GM23338 (cell line): ENCODE measurements around the gene TNFRSF19. TPM values are rescaled to one million over a fixed set of nuclear protein-coding genes. Genes with fewer than 3 reads are reported as not detected.
A peak's percentile ranks its signal among the peaks of the same experiment; 100 is the strongest.

Experiments
- ATAC-seq: fragments of 200-7000 bp; cut with Tn5 transposase; 3 replicates; pipeline ENCODE4 v1.9.1; 2020
- DNase-seq: peaks from one replicate; pipeline ENCODE4 v3.0.0-alpha.2; 2015; ENCODE audit warnings: low spot score
- H2AFZ ChIP-seq: fragments of 200-600 bp; sonication (generic); 2 replicates; pipeline ENCODE4 v1.8.0; 2016; ENCODE audit warnings: antibody characterized with exemption, mild to moderate bottlenecking, moderate library complexity
- H3F3A ChIP-seq: fragments of 200-600 bp; sonication (generic); replicated peaks from 2 replicates; pipeline ENCODE4 v1.8.0; 2017; ENCODE audit warnings: antibody characterized with exemption, mixed run types, low read depth
- H3K27ac ChIP-seq: fragments of 200-600 bp; sonication (generic); 2 replicates; pipeline ENCODE4 v1.6.1; 2016; ENCODE audit warnings: low read depth
- H3K27me3 ChIP-seq: fragments of 200-600 bp; sonication (generic); 2 replicates; pipeline ENCODE4 v1.8.0; 2016; ENCODE audit warnings: mild to moderate bottlenecking, mixed run types, moderate library complexity; ENCODE audit not compliant: insufficient read depth
- H3K36me3 ChIP-seq: fragments of 200-600 bp; sonication (generic); 2 replicates; pipeline ENCODE4 v1.8.0; 2016; ENCODE audit warnings: mild to moderate bottlenecking; ENCODE audit not compliant: insufficient read depth
- H3K4me1 ChIP-seq: fragments of 200-600 bp; sonication (generic); 2 replicates; pipeline ENCODE4 v1.8.0; 2016; ENCODE audit warnings: mild to moderate bottlenecking, moderate library complexity; ENCODE audit not compliant: insufficient read depth
- H3K4me2 ChIP-seq: fragments of 200-600 bp; sonication (generic); 2 replicates; pipeline ENCODE4 v1.7.1; 2017; ENCODE audit warnings: mixed run types
- H3K4me3 ChIP-seq: fragments of 200-600 bp; sonication (generic); 2 replicates; pipeline ENCODE4 v1.6.1; 2016; ENCODE audit warnings: mixed run types
- H3K79me2 ChIP-seq: fragments of 200-600 bp; sonication (generic); replicated peaks from 2 replicates; pipeline ENCODE4 v1.8.0; 2017; ENCODE audit warnings: mild to moderate bottlenecking; ENCODE audit not compliant: insufficient read depth
- H3K9me2 ChIP-seq: fragments of 200-600 bp; sonication (generic); 2 replicates; pipeline ENCODE4 v1.8.0; 2017; ENCODE audit not compliant: insufficient read depth
- H4K20me1 ChIP-seq: fragments of 200-600 bp; sonication (generic); replicated peaks from 2 replicates; pipeline ENCODE4 v1.8.0; 2017; ENCODE audit warnings: mild to moderate bottlenecking; ENCODE audit not compliant: insufficient read depth
- H3K27ac Mint-ChIP-seq: 2 replicates; pipeline ENCODE4 v1.8.0; 2020; ENCODE audit warnings: inconsistent platforms, mild to moderate bottlenecking, moderate library complexity, mixed read lengths
- H3K27me3 Mint-ChIP-seq: 3 replicates; pipeline ENCODE4 v1.8.0; 2022; ENCODE audit warnings: low read depth, mild to moderate bottlenecking, moderate library complexity, mixed read lengths, inconsistent platforms; ENCODE audit not compliant: insufficient read depth, poor library complexity
- H3K36me3 Mint-ChIP-seq: 3 replicates; pipeline ENCODE4 v1.8.0; 2021; ENCODE audit warnings: low read depth, mild to moderate bottlenecking, inconsistent platforms, moderate library complexity, mixed read lengths
- H3K4me1 Mint-ChIP-seq: 3 replicates; pipeline ENCODE4 v1.8.0; 2020; ENCODE audit warnings: mild to moderate bottlenecking, inconsistent platforms, mixed read lengths
- H3K4me3 Mint-ChIP-seq: 3 replicates; pipeline ENCODE4 v1.8.0; 2021; ENCODE audit warnings: moderate library complexity, mild to moderate bottlenecking, inconsistent platforms, mixed read lengths
- H3K9me3 Mint-ChIP-seq: 3 replicates; pipeline ENCODE4 v1.8.0; 2020; ENCODE audit warnings: moderate library complexity, mild to moderate bottlenecking, inconsistent platforms, mixed read lengths
- CREB1 ChIP-seq: fragments of 250-450 bp; sonication (Bioruptor Pico); IDR thresholded peaks from 2 replicates; pipeline ENCODE4 v1.5.0; 2020; ENCODE audit warnings: low read depth, mild to moderate bottlenecking, moderate library complexity
- EZH2phosphoT487 ChIP-seq: fragments of 200-600 bp; sonication (generic); IDR thresholded peaks from one replicate; pipeline ENCODE4 v1.8.1; 2018; ENCODE audit warnings: antibody characterized with exemption; ENCODE audit not compliant: unreplicated experiment
- NANOG ChIP-seq: IDR thresholded peaks from 2 replicates; pipeline ENCODE4 v1.6.1; 2016; ENCODE audit warnings: antibody characterized with exemption, borderline replicate concordance
- POLR2AphosphoS5 ChIP-seq: IDR thresholded peaks from 2 replicates; pipeline ENCODE4 v1.6.1; 2016; ENCODE audit warnings: antibody characterized with exemption, low read depth
- ZNF114 ChIP-seq: fragments of 250-450 bp; sonication (Bioruptor Pico); IDR thresholded peaks from 2 replicates; pipeline ENCODE4 v1.5.0; 2020; ENCODE audit warnings: mild to moderate bottlenecking, moderate library complexity
- ZNF331 ChIP-seq: fragments of 250-450 bp; sonication (Bioruptor Pico); IDR thresholded peaks from 2 replicates; pipeline ENCODE4 v1.5.0; 2020; ENCODE audit warnings: low read depth, mild to moderate bottlenecking, moderate library complexity
- polyA plus RNA-seq: library from polyadenylated mRNA; unstranded; fragments of >200 nt; fragmentation: Nextera tagmentation; extraction: Ambion mirVana; gene quantifications from 2 replicates; pipeline ENCODE4 v1.2.1, GENCODE V29; 2016
- total RNA-seq: library from RNA; depleted of rRNA; stranded (reverse); fragments of >200 nt; shearing (Covaris generic); gene quantifications from 2 replicates; pipeline ENCODE4 v1.2.3, GENCODE V29; 2014
- TF ChIP-seq, protein P1 (sequence below): IDR thresholded peaks from one replicate; pipeline ENCODE4 v1.6.1; 2018; ENCODE audit warnings: antibody characterized with exemption; ENCODE audit not compliant: unreplicated experiment
- TF ChIP-seq, protein P2 (sequence below): fragments of 250-450 bp; sonication (Bioruptor Pico); IDR thresholded peaks from 2 replicates; pipeline ENCODE4 v1.5.0; 2020; ENCODE audit warnings: mild to moderate bottlenecking, moderate library complexity
- TF ChIP-seq, protein P3 (sequence below), 2 experiments: fragments of 200-600 bp in 1 of 2; sonication (generic) in 1 of 2; conservative IDR thresholded peaks; 2 replicates each; pipeline versions ENCODE4 v1.5.1 to v1.6.1; 2016 to 2017; ENCODE audit warnings: antibody characterized with exemption in 2 of 2, low read depth in 2 of 2, mild to moderate bottlenecking in 2 of 2, moderate library complexity in 1 of 2

Gene TNFRSF19
- total and polyA plus RNA-seq, 2 experiments from 2014 or later = 0.21 to 0.35 TPM

DNA sequence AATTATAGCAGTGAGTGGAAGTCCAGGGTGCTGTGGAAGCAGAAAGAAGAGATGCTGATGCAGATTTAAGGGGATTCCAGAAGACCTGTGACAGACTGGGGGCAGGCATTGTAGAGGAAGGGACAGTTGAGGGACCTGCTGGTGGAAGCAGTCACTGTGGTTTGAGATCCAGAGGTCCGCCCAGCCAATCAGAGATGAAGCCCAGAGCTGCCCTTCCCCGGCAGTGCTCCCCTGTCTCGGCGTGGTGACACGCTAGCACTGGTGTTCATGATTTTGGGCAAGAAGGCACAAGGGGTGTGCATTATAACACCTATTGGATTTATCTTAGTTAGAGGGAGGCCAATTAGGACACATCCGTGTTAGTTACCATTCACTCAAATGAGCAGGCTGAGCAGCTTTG is 16.1 kb downstream of the TNFRSF19 start (continued):
- TF ChIP-seq, protein P1, sequence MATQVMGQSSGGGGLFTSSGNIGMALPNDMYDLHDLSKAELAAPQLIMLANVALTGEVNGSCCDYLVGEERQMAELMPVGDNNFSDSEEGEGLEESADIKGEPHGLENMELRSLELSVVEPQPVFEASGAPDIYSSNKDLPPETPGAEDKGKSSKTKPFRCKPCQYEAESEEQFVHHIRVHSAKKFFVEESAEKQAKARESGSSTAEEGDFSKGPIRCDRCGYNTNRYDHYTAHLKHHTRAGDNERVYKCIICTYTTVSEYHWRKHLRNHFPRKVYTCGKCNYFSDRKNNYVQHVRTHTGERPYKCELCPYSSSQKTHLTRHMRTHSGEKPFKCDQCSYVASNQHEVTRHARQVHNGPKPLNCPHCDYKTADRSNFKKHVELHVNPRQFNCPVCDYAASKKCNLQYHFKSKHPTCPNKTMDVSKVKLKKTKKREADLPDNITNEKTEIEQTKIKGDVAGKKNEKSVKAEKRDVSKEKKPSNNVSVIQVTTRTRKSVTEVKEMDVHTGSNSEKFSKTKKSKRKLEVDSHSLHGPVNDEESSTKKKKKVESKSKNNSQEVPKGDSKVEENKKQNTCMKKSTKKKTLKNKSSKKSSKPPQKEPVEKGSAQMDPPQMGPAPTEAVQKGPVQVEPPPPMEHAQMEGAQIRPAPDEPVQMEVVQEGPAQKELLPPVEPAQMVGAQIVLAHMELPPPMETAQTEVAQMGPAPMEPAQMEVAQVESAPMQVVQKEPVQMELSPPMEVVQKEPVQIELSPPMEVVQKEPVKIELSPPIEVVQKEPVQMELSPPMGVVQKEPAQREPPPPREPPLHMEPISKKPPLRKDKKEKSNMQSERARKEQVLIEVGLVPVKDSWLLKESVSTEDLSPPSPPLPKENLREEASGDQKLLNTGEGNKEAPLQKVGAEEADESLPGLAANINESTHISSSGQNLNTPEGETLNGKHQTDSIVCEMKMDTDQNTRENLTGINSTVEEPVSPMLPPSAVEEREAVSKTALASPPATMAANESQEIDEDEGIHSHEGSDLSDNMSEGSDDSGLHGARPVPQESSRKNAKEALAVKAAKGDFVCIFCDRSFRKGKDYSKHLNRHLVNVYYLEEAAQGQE = no peak
- TF ChIP-seq, protein P2, sequence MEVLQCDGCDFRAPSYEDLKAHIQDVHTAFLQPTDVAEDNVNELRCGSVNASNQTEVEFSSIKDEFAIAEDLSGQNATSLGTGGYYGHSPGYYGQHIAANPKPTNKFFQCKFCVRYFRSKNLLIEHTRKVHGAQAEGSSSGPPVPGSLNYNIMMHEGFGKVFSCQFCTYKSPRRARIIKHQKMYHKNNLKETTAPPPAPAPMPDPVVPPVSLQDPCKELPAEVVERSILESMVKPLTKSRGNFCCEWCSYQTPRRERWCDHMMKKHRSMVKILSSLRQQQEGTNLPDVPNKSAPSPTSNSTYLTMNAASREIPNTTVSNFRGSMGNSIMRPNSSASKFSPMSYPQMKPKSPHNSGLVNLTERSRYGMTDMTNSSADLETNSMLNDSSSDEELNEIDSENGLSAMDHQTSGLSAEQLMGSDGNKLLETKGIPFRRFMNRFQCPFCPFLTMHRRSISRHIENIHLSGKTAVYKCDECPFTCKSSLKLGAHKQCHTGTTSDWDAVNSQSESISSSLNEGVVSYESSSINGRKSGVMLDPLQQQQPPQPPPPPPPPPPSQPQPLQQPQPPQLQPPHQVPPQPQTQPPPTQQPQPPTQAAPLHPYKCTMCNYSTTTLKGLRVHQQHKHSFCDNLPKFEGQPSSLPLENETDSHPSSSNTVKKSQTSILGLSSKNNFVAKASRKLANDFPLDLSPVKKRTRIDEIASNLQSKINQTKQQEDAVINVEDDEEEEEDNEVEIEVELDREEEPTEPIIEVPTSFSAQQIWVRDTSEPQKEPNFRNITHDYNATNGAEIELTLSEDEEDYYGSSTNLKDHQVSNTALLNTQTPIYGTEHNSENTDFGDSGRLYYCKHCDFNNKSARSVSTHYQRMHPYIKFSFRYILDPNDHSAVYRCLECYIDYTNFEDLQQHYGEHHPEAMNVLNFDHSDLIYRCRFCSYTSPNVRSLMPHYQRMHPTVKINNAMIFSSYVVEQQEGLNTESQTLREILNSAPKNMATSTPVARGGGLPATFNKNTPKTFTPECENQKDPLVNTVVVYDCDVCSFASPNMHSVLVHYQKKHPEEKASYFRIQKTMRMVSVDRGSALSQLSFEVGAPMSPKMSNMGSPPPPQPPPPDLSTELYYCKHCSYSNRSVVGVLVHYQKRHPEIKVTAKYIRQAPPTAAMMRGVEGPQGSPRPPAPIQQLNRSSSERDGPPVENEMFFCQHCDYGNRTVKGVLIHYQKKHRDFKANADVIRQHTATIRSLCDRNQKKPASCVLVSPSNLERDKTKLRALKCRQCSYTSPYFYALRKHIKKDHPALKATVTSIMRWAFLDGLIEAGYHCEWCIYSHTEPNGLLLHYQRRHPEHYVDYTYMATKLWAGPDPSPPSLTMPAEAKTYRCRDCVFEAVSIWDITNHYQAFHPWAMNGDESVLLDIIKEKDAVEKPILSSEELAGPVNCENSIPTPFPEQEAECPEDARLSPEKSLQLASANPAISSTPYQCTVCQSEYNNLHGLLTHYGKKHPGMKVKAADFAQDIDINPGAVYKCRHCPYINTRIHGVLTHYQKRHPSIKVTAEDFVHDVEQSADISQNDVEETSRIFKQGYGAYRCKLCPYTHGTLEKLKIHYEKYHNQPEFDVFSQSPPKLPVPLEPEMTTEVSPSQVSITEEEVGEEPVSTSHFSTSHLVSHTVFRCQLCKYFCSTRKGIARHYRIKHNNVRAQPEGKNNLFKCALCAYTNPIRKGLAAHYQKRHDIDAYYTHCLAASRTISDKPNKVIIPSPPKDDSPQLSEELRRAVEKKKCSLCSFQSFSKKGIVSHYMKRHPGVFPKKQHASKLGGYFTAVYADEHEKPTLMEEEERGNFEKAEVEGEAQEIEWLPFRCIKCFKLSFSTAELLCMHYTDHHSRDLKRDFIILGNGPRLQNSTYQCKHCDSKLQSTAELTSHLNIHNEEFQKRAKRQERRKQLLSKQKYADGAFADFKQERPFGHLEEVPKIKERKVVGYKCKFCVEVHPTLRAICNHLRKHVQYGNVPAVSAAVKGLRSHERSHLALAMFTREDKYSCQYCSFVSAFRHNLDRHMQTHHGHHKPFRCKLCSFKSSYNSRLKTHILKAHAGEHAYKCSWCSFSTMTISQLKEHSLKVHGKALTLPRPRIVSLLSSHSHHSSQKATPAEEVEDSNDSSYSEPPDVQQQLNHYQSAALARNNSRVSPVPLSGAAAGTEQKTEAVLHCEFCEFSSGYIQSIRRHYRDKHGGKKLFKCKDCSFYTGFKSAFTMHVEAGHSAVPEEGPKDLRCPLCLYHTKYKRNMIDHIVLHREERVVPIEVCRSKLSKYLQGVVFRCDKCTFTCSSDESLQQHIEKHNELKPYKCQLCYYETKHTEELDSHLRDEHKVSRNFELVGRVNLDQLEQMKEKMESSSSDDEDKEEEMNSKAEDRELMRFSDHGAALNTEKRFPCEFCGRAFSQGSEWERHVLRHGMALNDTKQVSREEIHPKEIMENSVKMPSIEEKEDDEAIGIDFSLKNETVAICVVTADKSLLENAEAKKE (CRISPR knock-in tag) = no peak
- TF ChIP-seq ZNF331 (CRISPR knock-in tag) (no peak), NANOG (no peak)

DNA sequence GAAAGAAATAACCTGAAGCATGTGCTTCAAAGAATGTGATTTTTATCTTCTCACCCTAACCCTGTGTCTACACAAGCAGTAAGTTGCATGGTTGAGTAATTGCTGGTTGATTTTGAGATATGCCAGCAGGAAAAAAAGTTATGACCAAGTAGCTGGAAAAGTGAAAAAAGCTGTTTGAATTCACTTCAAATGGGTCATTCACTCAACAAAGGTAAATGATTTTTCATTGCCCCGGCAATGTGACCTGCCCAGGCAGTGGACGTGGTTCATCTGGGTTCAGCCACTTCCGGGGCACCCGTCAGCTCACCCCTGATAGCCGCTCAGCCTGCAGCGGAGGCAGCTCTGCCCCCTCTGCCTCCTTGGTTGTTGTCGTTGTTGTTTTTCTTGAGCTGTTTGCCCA is 18.5 kb downstream of the TNFRSF19 start:
- Histone ChIP-seq H3K27me3 (no peaks in the 10 kb centered on the region), H2AFZ (peak overlapping the region; percentile 69; the same call in 1 of the 2 replicates), H3K4me3 (no peak overlapping the region), H4K20me1 (no peaks in the 10 kb centered on the region), H3K9me2 (no peaks in the 10 kb centered on the region), H3K4me2 (no peak overlapping the region), H3K79me2 (no peaks in the 10 kb centered on the region), H3K27ac (no peak overlapping the region), H3K36me3 (no peaks in the 10 kb centered on the region), H3F3A (no peaks in the 10 kb centered on the region), H3K4me1 (no peaks in the 10 kb centered on the region)
- Mint-ChIP-seq H3K27ac (no peak overlapping the region), H3K27me3 (peaks cover 3% of the 10 kb centered on the region), H3K36me3 (peaks cover 2% of the 10 kb centered on the region; the same call in 2 of the 3 replicates), H3K4me3 (no peak overlapping the region), H3K9me3 (peaks cover 2% of the 10 kb centered on the region; the same call in 2 of the 3 replicates), H3K4me1 (no peaks in the 10 kb centered on the region)
- ATAC-seq (no peak), DNase-seq (no peak)
- TF ChIP-seq ZNF331 (CRISPR knock-in tag) (no peak), NANOG (no peak), CREB1 (CRISPR knock-in tag) (no peak), EZH2phosphoT487 (no peak), ZNF114 (CRISPR knock-in tag) (no peak), POLR2AphosphoS5 (no peak)
- TF ChIP-seq, protein P3, sequence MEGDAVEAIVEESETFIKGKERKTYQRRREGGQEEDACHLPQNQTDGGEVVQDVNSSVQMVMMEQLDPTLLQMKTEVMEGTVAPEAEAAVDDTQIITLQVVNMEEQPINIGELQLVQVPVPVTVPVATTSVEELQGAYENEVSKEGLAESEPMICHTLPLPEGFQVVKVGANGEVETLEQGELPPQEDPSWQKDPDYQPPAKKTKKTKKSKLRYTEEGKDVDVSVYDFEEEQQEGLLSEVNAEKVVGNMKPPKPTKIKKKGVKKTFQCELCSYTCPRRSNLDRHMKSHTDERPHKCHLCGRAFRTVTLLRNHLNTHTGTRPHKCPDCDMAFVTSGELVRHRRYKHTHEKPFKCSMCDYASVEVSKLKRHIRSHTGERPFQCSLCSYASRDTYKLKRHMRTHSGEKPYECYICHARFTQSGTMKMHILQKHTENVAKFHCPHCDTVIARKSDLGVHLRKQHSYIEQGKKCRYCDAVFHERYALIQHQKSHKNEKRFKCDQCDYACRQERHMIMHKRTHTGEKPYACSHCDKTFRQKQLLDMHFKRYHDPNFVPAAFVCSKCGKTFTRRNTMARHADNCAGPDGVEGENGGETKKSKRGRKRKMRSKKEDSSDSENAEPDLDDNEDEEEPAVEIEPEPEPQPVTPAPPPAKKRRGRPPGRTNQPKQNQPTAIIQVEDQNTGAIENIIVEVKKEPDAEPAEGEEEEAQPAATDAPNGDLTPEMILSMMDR (conservative IDR thresholded peaks at IDR 0.05; ENCODE audit: low read depth in 2 of 2) = no peak
